ENCODE data around the gene CDC37. TPM values are rescaled to one million over a fixed set of nuclear protein-coding genes. Genes with fewer than 3 reads are reported as not detected.

CDC37 gene
- total and polyA plus RNA-seq, 2 of the 4 experiments (the other 2 are of a cell fraction) = 209 to 650 TPM

DNA sequence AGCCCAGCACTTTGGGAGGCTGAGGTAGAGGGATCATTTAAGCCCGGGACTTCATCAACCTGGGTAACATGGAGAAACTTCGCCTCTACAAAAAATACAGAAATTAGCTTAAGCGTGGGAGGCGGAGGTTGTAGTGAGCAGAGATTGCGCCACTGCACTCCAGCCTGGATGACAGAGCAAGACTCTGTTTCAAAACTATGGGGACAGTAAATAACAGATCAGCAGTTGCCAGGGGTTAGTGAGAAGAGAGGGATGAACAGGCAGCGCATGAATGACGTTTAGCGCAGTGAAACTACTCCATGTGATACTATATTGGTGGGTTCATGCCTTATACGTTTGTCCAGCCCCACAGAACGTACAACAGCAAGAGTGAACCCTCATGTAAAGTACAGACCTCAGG lies 56.8 kb downstream of the CDC37 start:
- H3K9ac ChIP-seq (ENCODE audit: low read depth, low read length) = no peak overlapping the region
- no peak overlapping the region for H3K4me3 ChIP-seq (ENCODE audit: insufficient read depth, low read depth, low read length)
- no peak overlapping the region for H2AK5ac ChIP-seq (ENCODE audit: low read depth, low read length)
- peaks cover 9% of the 10 kb centered on the region for H3K36me3 ChIP-seq (ENCODE audit: control insufficient read depth, insufficient read depth, low read length)
- no peaks in the 10 kb centered on the region for H3K27me3 ChIP-seq (ENCODE audit: control insufficient read depth, insufficient read depth, low read length)
- H3K4ac ChIP-seq (ENCODE audit: low read depth, low read length) = no peak overlapping the region
- no peak overlapping the region for H2AFZ ChIP-seq (replicated peaks; ENCODE audit: low read length, poor library complexity)
- peaks cover 2% of the 10 kb centered on the region; the same call in 1 of the 2 replicates for H3K4me1 ChIP-seq (ENCODE audit: control insufficient read depth, insufficient read depth, low read length)
- dilution Hi-C loops (cut with HindIII; ENCODE audit: low sequenced_read_pairs, unreplicated experiment) (no loop called here), intact Hi-C loops (cut with micrococcal nuclease) (no loop called here), in situ Hi-C loops (cut with MboI; ENCODE audit: low sequenced_read_pairs) (no loop called here)
- H2BK120ac ChIP-seq (ENCODE audit: low read depth, low read length) = no peak overlapping the region
- H4K5ac ChIP-seq (ENCODE audit: low read depth, low read length) = no peak overlapping the region
- no peak overlapping the region for H3K18ac ChIP-seq (ENCODE audit: low read depth, low read length)
- no peak overlapping the region for H3K27ac ChIP-seq (ENCODE audit: insufficient read depth, low read length)
- H3K56ac ChIP-seq (ENCODE audit: extremely low read depth, insufficient read depth, low read length) = no peak overlapping the region
- H2BK15ac ChIP-seq (ENCODE audit: low read depth, low read length) = no peak overlapping the region
- TF ChIP-seq CEBPB (IDR thresholded peaks at IDR 0.05; ENCODE audit: low read depth, low read length) (peak; percentile 89), FOS (IDR thresholded peaks at IDR 0.05; ENCODE audit: low read depth, low read length) (no peak), RFX5 (IDR thresholded peaks at IDR 0.05; ENCODE audit: low read depth, low read length) (peak; percentile 76), BHLHE40 (IDR thresholded peaks at IDR 0.05; ENCODE audit: low read depth, low read length) (no peak)
- TF ChIP-seq, protein P1, sequence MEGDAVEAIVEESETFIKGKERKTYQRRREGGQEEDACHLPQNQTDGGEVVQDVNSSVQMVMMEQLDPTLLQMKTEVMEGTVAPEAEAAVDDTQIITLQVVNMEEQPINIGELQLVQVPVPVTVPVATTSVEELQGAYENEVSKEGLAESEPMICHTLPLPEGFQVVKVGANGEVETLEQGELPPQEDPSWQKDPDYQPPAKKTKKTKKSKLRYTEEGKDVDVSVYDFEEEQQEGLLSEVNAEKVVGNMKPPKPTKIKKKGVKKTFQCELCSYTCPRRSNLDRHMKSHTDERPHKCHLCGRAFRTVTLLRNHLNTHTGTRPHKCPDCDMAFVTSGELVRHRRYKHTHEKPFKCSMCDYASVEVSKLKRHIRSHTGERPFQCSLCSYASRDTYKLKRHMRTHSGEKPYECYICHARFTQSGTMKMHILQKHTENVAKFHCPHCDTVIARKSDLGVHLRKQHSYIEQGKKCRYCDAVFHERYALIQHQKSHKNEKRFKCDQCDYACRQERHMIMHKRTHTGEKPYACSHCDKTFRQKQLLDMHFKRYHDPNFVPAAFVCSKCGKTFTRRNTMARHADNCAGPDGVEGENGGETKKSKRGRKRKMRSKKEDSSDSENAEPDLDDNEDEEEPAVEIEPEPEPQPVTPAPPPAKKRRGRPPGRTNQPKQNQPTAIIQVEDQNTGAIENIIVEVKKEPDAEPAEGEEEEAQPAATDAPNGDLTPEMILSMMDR (conservative IDR thresholded peaks at IDR 0.05; ENCODE audit: low read depth, low read length) = no peak
- no peak overlapping the region for H4K91ac ChIP-seq (ENCODE audit: insufficient read depth, low read depth, low read length)
- no TSS peak for BruUV-seq (replicated peaks)
- WGBS, 2 experiments (ENCODE audit: extremely low coverage in 2 of 2, insufficient read length in 1 of 2) = 40% methylated on average over 1 of the region's 10 CpGs; no CpG with 5 or more reads in 1 of the 2 experiments
- POLR2A ChIA-PET (ENCODE audit: unreplicated experiment) = no interaction called here
- no peak overlapping the region for H2BK20ac ChIP-seq (ENCODE audit: low read depth, low read length)
- H3K9me3 ChIP-seq (ENCODE audit: control insufficient read depth, insufficient read depth, low read length) = no peaks in the 10 kb centered on the region
- no peaks in the 10 kb centered on the region for H3K79me1 ChIP-seq (ENCODE audit: low read depth in 1 of 2, low read length in 2 of 2)
- no peak overlapping the region for H3K4me2 ChIP-seq (ENCODE audit: low read depth, low read length)
- peak; percentile 25 for DNase-seq
- CTCF ChIA-PET = no interaction called here
- H3K23ac ChIP-seq (ENCODE audit: low read depth, low read length) = no peak overlapping the region
- ATAC-seq (ENCODE audit: low read depth) = peak; percentile 55
- no peaks in the 10 kb centered on the region for H4K20me1 ChIP-seq (ENCODE audit: insufficient read depth, low read length)
- no peak overlapping the region for H2AK9ac ChIP-seq (replicated peaks; ENCODE audit: low read depth, low read length, poor library complexity)
- no peak overlapping the region for H2BK5ac ChIP-seq (ENCODE audit: low read depth, low read length, poor library complexity, severe bottlenecking)
- H3K9me1 ChIP-seq (ENCODE audit: insufficient read depth, low read length) = no peaks in the 10 kb centered on the region
- no peak overlapping the region for H3K14ac ChIP-seq (replicated peaks; ENCODE audit: low read depth, low read length)
- no peak overlapping the region for H4K8ac ChIP-seq (ENCODE audit: low read depth in 2 of 2, low read length in 2 of 2)

All from IMR-90 (cell line).